AML-193 (cell line): ENCODE data around the gene PSME1.
A peak's percentile ranks its signal among the peaks of the same experiment; 100 is the strongest.
"Not testable (repeated sequence)": the region's sequence is repeated elsewhere in the genome, so short reads cannot be mapped to it uniquely, and the experiment has no call there.

Source experiments
- DNase-seq, 2 experiments: peaks; one replicate each; lab custom pipeline; 2025; lab: John Stamatoyannopoulos, UW

Gene PSME1

GRCh38 chr14:24105609-24106239 is 30.3 kb upstream of the PSME1 start:
- DNase-seq, result not testable (repeated sequence)

- no peak for DNase-seq
Observed at GRCh38 chr14:24106672-24107271, 29.2 kb upstream of the PSME1 start.

GRCh38 chr14:24108336-24108874 is 27.6 kb upstream of the PSME1 start:
- no peak for DNase-seq

- no peak for DNase-seq
Observed at GRCh38 chr14:24110060-24110459, 25.9 kb upstream of the PSME1 start.

- no peak for DNase-seq
Observed at GRCh38 chr14:24110523-24110922, 25.5 kb upstream of the PSME1 start.

- peak in 1 of 2 experiments; percentile 34 for DNase-seq
Observed at GRCh38 chr14:24113379-24113800, 22.6 kb upstream of the PSME1 start.

- peak; percentile 88 to 94 for DNase-seq
Observed at GRCh38 chr14:24113801-24114531, 22.0 kb upstream of the PSME1 start.

GRCh38 chr14:24114532-24115421 is 21.2 kb upstream of the PSME1 start, which contains the start of the genes DCAF11 and NRL:
Gene DCAF11 (plus strand): TSS chr14:24114777. CDS start chr14:24115595, 818 bp downstream.
Gene NRL (minus strand): TSS chr14:24114949. CDS start chr14:24082848, 32,101 bp downstream.
- peak; percentile 100 for DNase-seq

- DNase-seq, result no peak
Observed at GRCh38 chr14:24115422-24116127, 20.4 kb upstream of the PSME1 start.

- DNase-seq, result no peak
Observed at GRCh38 chr14:24116128-24116814, 19.7 kb upstream of the PSME1 start.

GRCh38 chr14:24117179-24117578 is 18.8 kb upstream of the PSME1 start:
- no peak for DNase-seq

- no peak for DNase-seq
Observed at GRCh38 chr14:24119691-24120090, 16.3 kb upstream of the PSME1 start.

- DNase-seq, result no peak
Observed at GRCh38 chr14:24121210-24121609, 14.8 kb upstream of the PSME1 start.

GRCh38 chr14:24122416-24122815 is 13.6 kb upstream of the PSME1 start:
- DNase-seq, result no peak

- no peak for DNase-seq
Observed at GRCh38 chr14:24122898-24123297, 13.1 kb upstream of the PSME1 start.

GRCh38 chr14:24123424-24124417 is 12.3 kb upstream of the PSME1 start:
- no peak for DNase-seq

GRCh38 chr14:24126939-24127338 is 9.1 kb upstream of the PSME1 start:
- no peak for DNase-seq

- DNase-seq, result no peak
Observed at GRCh38 chr14:24127673-24128072, 8.3 kb upstream of the PSME1 start.

- DNase-seq, result no peak
Observed at GRCh38 chr14:24129410-24129998, 6.5 kb upstream of the PSME1 start.
